ENCODE results near the gene OXCT2.

OXCT2 gene

GRCh38 chr1:39782103-39782502 lies 11.0 kb upstream of the OXCT2 start:
- Histone ChIP-seq H3K4me3 (replicated peaks; ENCODE audit: insufficient read depth, low read length) (no peak overlapping the region), H3K27me3 (ENCODE audit: insufficient read depth, poor library complexity, severe bottlenecking) (peaks cover 2% of the 10 kb centered on the region), H3K27ac (replicated peaks) (no peak overlapping the region)
- TF ChIP-seq POLR2AphosphoS5 (IDR thresholded peaks at IDR 0.05; ENCODE audit: low read depth) (no peak), CTCF (IDR thresholded peaks at IDR 0.05; ENCODE audit: insufficient read depth, low read length) (no peak), SPI1 (IDR thresholded peaks at IDR 0.05; ENCODE audit: borderline replicate concordance, low read depth) (no peak), GABPA (IDR thresholded peaks at IDR 0.05; ENCODE audit: low read depth) (no peak), REST (IDR thresholded peaks at IDR 0.05; ENCODE audit: insufficient replicate concordance, low read depth) (no peak)
- DNase-seq (ENCODE audit: low read depth in 1 of 2, low spot score in 1 of 2), result no peak

DNA sequence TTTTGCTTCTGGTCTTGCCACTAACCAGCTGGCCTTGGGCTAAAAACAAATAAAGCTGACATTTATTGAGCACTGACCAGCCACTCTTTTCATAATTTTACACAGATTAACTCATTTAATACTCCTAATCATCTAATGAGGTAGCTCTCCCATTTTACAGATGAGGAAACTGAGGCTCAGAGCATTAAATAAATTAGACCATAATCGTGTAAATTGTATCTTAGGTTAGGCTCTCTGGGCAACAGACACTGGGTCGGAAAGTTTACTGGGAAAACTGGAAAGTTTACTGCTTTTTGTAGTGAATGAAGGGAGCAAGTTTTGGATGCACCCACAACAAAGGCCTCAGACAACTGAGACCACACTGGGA lies 10.2 kb upstream of the OXCT2 start:
- Histone ChIP-seq H3K27me3 (ENCODE audit: insufficient read depth, poor library complexity, severe bottlenecking) (peaks cover 2% of the 10 kb centered on the region), H3K4me3 (replicated peaks; ENCODE audit: insufficient read depth, low read length) (no peak overlapping the region), H3K27ac (replicated peaks) (no peak overlapping the region)
- no peak for TF ChIP-seq GABPA (IDR thresholded peaks at IDR 0.05; ENCODE audit: low read depth)
- TF ChIP-seq REST (IDR thresholded peaks at IDR 0.05; ENCODE audit: insufficient replicate concordance, low read depth), result no peak
- no peak for TF ChIP-seq SPI1 (IDR thresholded peaks at IDR 0.05; ENCODE audit: borderline replicate concordance, low read depth)
- no peak for TF ChIP-seq CTCF (IDR thresholded peaks at IDR 0.05; ENCODE audit: insufficient read depth, low read length)
- no peak for TF ChIP-seq POLR2AphosphoS5 (IDR thresholded peaks at IDR 0.05; ENCODE audit: low read depth)
- DNase-seq (ENCODE audit: low read depth in 1 of 2, low spot score in 1 of 2), result no peak

GRCh38 chr1:39779821-39780220 lies 8.7 kb upstream of the OXCT2 start:
- Histone ChIP-seq H3K4me3 (replicated peaks; ENCODE audit: insufficient read depth, low read length) (no peak overlapping the region), H3K27ac (replicated peaks) (no peak overlapping the region), H3K27me3 (ENCODE audit: insufficient read depth, poor library complexity, severe bottlenecking) (peaks cover 2% of the 10 kb centered on the region)
- TF ChIP-seq SPI1 (IDR thresholded peaks at IDR 0.05; ENCODE audit: borderline replicate concordance, low read depth), result no peak
- no peak for TF ChIP-seq GABPA (IDR thresholded peaks at IDR 0.05; ENCODE audit: low read depth)
- TF ChIP-seq POLR2AphosphoS5 (IDR thresholded peaks at IDR 0.05; ENCODE audit: low read depth), result no peak
- no peak for TF ChIP-seq CTCF (IDR thresholded peaks at IDR 0.05; ENCODE audit: insufficient read depth, low read length)
- TF ChIP-seq REST (IDR thresholded peaks at IDR 0.05; ENCODE audit: insufficient replicate concordance, low read depth), result no peak
- DNase-seq (ENCODE audit: low read depth in 1 of 2, low spot score in 1 of 2), result no peak

Data from HL-60 (cell line).